Peyer's patch (tissue), 4 donors: ENCODE measurements around the gene TPSG1. TPM values are rescaled to one million over a fixed set of nuclear protein-coding genes. Genes with fewer than 3 reads are reported as not detected.

Source experiments
- DNase-seq, 3 donors: peaks; one replicate each; pipeline ENCODE4 v3.0.0-alpha.2; 2017 to 2019
- H3K27ac ChIP-seq, 4 donors: fragments of 200-600 bp; sonication (generic); one replicate each; pipeline ENCODE4 v1.5.1; 2016 to 2019
- H3K27me3 ChIP-seq, 2 donors: fragments of 200-600 bp; sonication (generic); one replicate each; pipeline ENCODE4 v1.5.1; 2019
- H3K36me3 ChIP-seq, 3 donors: fragments of 200-600 bp; sonication (generic); one replicate each; pipeline ENCODE4 v1.5.1; 2016 to 2019
- H3K4me1 ChIP-seq, 4 donors: fragments of 200-600 bp; sonication (generic); one replicate each; pipeline ENCODE4 v1.5.1; 2016 to 2019
- H3K4me3 ChIP-seq, 4 donors: fragments of 200-600 bp; sonication (generic); 1 replicate in 3 of 4; 2 replicates in 1 of 4; pipeline ENCODE4 v1.5.1; 2016 to 2019; ENCODE audit warnings: mild to moderate bottlenecking in 1 of 4
- H3K9me3 ChIP-seq, 4 donors: fragments of 200-600 bp; sonication (generic); one replicate each; pipeline ENCODE4 v1.5.1; 2016 to 2019; ENCODE audit warnings: mild to moderate bottlenecking in 1 of 4
- POLR2A ChIP-seq, 2 donors: fragments of 450-650 bp; IDR thresholded peaks; one replicate each; pipeline ENCODE4 v1.5.1; 2017; ENCODE audit warnings: antibody characterized with exemption in 2 of 2, mild to moderate bottlenecking in 2 of 2, moderate library complexity in 2 of 2
- total RNA-seq, 4 donors: library from RNA; depleted of rRNA; stranded (reverse); fragments of >200 nt; gene quantifications; one replicate each; pipeline ENCODE4 v1.1.0, GENCODE V29; 2016
- TF ChIP-seq, protein P1 (sequence below), 6 experiments: fragments of 450-650 bp in 4 of 6; fragments of 200-600 bp in 2 of 6; sonication (generic) in 1 of 6; IDR thresholded peaks; one replicate each; pipeline ENCODE4 v1.5.1; 2017 to 2019; ENCODE audit warnings: antibody characterized with exemption in 6 of 6, mild to moderate bottlenecking in 3 of 6, moderate library complexity in 1 of 6

The TPSG1 gene
- total RNA-seq, 4 donors from 2014 or later, result 16.4 to 44.6 (median 29.5) TPM

GRCh38 chr16:1262210-1262845 lies 37.3 kb upstream of the TPSG1 start:
- Histone ChIP-seq H3K9me3 (no peaks in the 10 kb centered on the region), H3K4me1 (peaks cover 0 to 6% (median 0%) of the 10 kb centered on the region in 4 donors), H3K4me3 (no peak overlapping the region), H3K27me3 (peaks cover 0 to 18% of the 10 kb centered on the region in 2 donors), H3K27ac (no peak overlapping the region), H3K36me3 (no peaks in the 10 kb centered on the region)
- no peak for DNase-seq
- TF ChIP-seq, protein P1, sequence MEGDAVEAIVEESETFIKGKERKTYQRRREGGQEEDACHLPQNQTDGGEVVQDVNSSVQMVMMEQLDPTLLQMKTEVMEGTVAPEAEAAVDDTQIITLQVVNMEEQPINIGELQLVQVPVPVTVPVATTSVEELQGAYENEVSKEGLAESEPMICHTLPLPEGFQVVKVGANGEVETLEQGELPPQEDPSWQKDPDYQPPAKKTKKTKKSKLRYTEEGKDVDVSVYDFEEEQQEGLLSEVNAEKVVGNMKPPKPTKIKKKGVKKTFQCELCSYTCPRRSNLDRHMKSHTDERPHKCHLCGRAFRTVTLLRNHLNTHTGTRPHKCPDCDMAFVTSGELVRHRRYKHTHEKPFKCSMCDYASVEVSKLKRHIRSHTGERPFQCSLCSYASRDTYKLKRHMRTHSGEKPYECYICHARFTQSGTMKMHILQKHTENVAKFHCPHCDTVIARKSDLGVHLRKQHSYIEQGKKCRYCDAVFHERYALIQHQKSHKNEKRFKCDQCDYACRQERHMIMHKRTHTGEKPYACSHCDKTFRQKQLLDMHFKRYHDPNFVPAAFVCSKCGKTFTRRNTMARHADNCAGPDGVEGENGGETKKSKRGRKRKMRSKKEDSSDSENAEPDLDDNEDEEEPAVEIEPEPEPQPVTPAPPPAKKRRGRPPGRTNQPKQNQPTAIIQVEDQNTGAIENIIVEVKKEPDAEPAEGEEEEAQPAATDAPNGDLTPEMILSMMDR (IDR thresholded peaks at IDR 0.05), result no peak
- no peak for TF ChIP-seq POLR2A (IDR thresholded peaks at IDR 0.05)

DNA sequence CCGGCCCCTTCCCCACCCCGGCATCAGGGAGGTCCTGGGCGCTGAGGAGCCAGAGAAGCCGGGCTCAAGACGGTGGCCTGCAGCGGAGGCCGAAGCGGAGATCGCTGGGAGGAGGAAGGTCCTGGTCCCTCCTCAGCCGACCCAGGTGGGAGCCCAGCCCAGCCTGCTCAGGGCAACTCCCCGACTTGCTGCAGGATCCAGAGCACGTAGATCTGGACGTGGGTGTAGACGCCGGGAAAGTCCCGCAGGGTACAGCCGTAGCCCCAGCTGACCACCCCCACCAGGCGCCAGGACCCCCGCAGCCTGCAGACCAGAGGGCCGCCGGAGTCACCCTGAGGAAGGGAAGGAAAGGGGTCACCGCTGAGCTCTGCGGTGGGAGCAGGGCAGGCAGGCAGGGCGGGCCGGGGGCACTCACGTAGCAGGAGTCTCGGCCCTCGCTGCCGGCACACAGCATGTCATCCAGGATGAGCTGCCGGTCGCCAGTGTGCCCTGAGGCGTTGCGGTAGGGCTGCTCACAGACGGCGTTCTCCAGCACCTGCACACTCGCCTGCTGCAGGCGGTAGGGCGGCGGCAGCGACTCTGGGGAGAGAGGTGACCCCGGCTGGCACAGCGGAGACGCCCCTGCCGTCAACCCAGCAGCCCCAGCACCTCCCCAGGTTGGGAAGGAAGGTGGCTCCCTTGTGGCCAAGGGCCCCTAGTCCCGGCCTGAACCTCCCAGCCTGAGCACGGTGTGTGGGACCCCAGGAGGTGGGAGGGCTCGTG lies 36.2 kb upstream of the TPSG1 start:
- DNase-seq, result no peak
- Histone ChIP-seq H3K36me3 (no peaks in the 10 kb centered on the region), H3K9me3 (no peaks in the 10 kb centered on the region), H3K4me1 (peaks cover 0 to 6% (median 0%) of the 10 kb centered on the region in 4 donors), H3K4me3 (no peak overlapping the region), H3K27me3 (peaks cover 0 to 18% of the 10 kb centered on the region in 2 donors), H3K27ac (no peak overlapping the region)
- TF ChIP-seq POLR2A (IDR thresholded peaks at IDR 0.05), result no peak
- TF ChIP-seq, protein P1 (IDR thresholded peaks at IDR 0.05), result no peak

DNA sequence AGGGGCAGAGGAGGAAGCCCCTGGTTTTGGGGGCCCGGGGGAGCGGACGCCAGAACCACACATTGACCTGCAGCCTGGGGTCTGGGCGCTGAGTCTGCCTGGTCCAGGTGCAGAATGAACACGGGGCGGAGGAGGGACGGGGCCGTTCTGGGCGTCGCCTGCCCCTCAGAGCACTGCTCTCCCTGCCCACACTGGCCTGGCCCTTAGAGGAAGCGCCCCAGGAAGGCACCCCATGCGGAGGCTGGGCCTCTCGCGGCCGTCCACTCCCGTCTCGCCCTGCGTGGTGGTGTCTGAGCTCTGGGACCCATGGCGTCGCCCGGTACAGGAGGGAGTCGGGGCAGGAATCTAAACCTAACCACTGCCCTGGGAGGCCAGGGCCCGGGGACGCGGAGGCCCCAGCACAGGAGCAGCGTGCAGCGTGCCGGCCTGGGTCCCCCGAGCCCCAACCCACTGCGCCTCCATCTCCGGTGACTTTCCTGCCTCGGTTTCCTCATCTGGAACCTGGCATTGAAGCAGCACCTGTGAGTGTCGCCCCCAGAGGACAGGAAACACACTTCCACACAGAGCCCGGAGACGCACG lies 35.1 kb upstream of the TPSG1 start:
- TF ChIP-seq, protein P1 (IDR thresholded peaks at IDR 0.05), result no peak
- no peak for TF ChIP-seq POLR2A (IDR thresholded peaks at IDR 0.05)
- peaks cover 0 to 6% (median 0%) of the 10 kb centered on the region in 4 donors for H3K4me1 ChIP-seq
- H3K36me3 ChIP-seq, result no peaks in the 10 kb centered on the region
- DNase-seq, result no peak
- H3K4me3 ChIP-seq, result no peak overlapping the region
- H3K27me3 ChIP-seq, result peaks cover 0 to 18% of the 10 kb centered on the region in 2 donors
- H3K9me3 ChIP-seq, result no peaks in the 10 kb centered on the region
- no peak overlapping the region for H3K27ac ChIP-seq

DNA sequence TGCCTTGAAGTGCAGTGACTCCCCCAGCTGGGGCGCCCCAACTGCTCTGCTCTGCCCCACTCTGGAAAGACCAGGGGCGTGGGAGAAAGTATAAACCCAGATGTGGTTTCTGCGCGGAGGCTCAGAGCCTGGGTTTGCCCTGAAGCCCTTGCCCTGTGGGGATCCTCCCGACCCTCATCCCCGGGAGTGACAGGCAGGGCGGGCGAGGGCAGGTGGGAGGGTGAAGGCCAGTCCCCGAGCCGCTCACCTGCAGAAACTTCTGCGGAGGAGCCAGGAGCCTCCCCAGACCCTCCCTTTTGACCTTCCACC lies 34.6 kb upstream of the TPSG1 start:
- peaks cover 0 to 6% (median 0%) of the 10 kb centered on the region in 4 donors for H3K4me1 ChIP-seq
- no peak for DNase-seq
- no peak for TF ChIP-seq POLR2A (IDR thresholded peaks at IDR 0.05)
- TF ChIP-seq, protein P1 (IDR thresholded peaks at IDR 0.05), result no peak
- H3K27ac ChIP-seq, result no peak overlapping the region
- H3K36me3 ChIP-seq, result no peaks in the 10 kb centered on the region
- H3K27me3 ChIP-seq, result peaks cover 0 to 18% of the 10 kb centered on the region in 2 donors
- no peak overlapping the region for H3K4me3 ChIP-seq
- H3K9me3 ChIP-seq, result no peaks in the 10 kb centered on the region

GRCh38 chr16:1258906-1259759 lies 34.1 kb upstream of the TPSG1 start:
- H3K4me3 ChIP-seq, result peak overlapping the region in 1 of 4 donors; percentile 5
- DNase-seq, result no peak

More at GRCh38 chr16:1258906-1259759, 34.1 kb upstream of the TPSG1 start:
- Histone ChIP-seq H3K9me3 (no peaks in the 10 kb centered on the region), H3K36me3 (no peaks in the 10 kb centered on the region), H3K4me1 (peaks cover 0 to 6% (median 0%) of the 10 kb centered on the region in 4 donors), H3K27me3 (peaks cover 0 to 18% of the 10 kb centered on the region in 2 donors), H3K27ac (no peak overlapping the region)
- TF ChIP-seq POLR2A (IDR thresholded peaks at IDR 0.05), result no peak
- TF ChIP-seq, protein P1 (IDR thresholded peaks at IDR 0.05), result no peak
